Sigmoid colon (tissue), 7 donors: ENCODE data around the gene PRAMEF9. TPM values are rescaled to one million over a fixed set of nuclear protein-coding genes. Genes with fewer than 3 reads are reported as not detected.

Experiments used
- DNase-seq: peaks from one replicate; pipeline ENCODE4 v3.0.0-alpha.2; 2019
- H3K27ac ChIP-seq, 4 donors: fragments of 200-600 bp; sonication (generic); one replicate each; pipeline ENCODE4 v1.5.1; 2016 to 2019; ENCODE audit warnings: mild to moderate bottlenecking in 1 of 4
- H3K27me3 ChIP-seq, 3 donors: fragments of 200-600 bp; sonication (generic); one replicate each; pipeline ENCODE4 v1.5.1; 2019; ENCODE audit warnings: mild to moderate bottlenecking in 1 of 3
- H3K36me3 ChIP-seq, 4 donors: fragments of 200-600 bp; sonication (generic); one replicate each; pipeline ENCODE4 v1.5.1; 2016 to 2019
- H3K4me1 ChIP-seq, 4 donors: fragments of 200-600 bp; sonication (generic); one replicate each; pipeline ENCODE4 v1.5.1; 2017 to 2019
- H3K4me3 ChIP-seq, 4 donors: fragments of 200-600 bp; sonication (generic); one replicate each; pipeline ENCODE4 v1.5.1; 2017 to 2019; ENCODE audit warnings: mild to moderate bottlenecking in 2 of 4, moderate library complexity in 1 of 4
- H3K9me3 ChIP-seq, 4 donors: fragments of 200-600 bp in 3 of 4; sonication (generic) in 3 of 4; one replicate each; pipeline versions ENCODE4 v1.5.1 to v1.6.1; 2013 to 2019
- EP300 ChIP-seq, 4 donors: sonication (generic); formaldehyde crosslinking; IDR thresholded peaks; one replicate each; pipeline ENCODE4 v1.6.1; 2017; ENCODE audit warnings: antibody characterized with exemption in 4 of 4
- POLR2A ChIP-seq, 2 donors: fragments of 450-650 bp; IDR thresholded peaks; one replicate each; pipeline ENCODE4 v1.6.1; 2016; ENCODE audit warnings: antibody characterized with exemption in 2 of 2, mild to moderate bottlenecking in 2 of 2, moderate library complexity in 2 of 2
- WGBS, 2 donors: extraction: QIAGEN DNeasy Blood & Tissue Kit; methylation state at CpG; one replicate each; pipeline ENCODE4 v1.1.7; 2013; 5-methylcytosine and 5-hydroxymethylcytosine counted together
- intact Hi-C: fragments of 100-400 bp; cut with DNase I; formaldehyde crosslinking; loops from one replicate; pipeline ENCODE4 v1.15.1; 2023
- polyA plus RNA-seq, 3 donors: library from polyadenylated mRNA; stranded (reverse); fragments of 200-250 nt; gene quantifications; one replicate each; pipeline ENCODE4 v1.2.3, GENCODE V29; 2013
- total RNA-seq, 4 donors: library from RNA; depleted of rRNA; stranded (reverse); fragments of >200 nt; gene quantifications; one replicate each; pipeline ENCODE4 v1.1.0, GENCODE V29; 2016
- TF ChIP-seq, protein P1 (sequence below), 4 experiments: fragments of 450-650 bp in 3 of 4; fragments of 200-600 bp in 1 of 4; IDR thresholded peaks; one replicate each; pipeline ENCODE4 v1.5.1; 2016 to 2019; ENCODE audit warnings: antibody characterized with exemption in 4 of 4, mild to moderate bottlenecking in 3 of 4, moderate library complexity in 2 of 4
- donor health status: healthy with polysubstance abuse.
- donor health status: Bipolar disorder and iron deficiency.
- donor health status: healthy.

The PRAMEF9 gene
- total and polyA plus RNA-seq, 7 donors: not detected

DNA sequence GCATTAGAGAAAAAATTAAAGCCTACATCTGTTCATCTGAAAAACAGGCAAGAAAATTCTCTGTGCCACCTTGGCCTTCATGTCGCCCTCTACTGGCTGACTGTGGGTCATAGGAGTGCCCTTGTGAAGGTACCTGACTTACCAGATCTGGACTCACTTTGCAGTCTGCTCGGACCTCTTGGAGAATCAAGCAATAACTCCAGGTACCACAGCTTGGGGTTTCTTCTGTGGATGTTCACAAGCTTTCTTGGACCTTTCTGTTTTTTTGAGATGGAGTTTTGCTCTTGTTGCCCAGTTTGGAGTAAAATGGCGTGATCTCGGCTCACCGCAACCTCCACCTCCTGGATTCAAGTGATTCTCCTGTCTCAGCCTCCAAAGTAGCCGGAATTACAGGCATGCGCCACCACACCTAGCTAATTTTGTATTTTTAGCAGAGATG lies 56.7 kb downstream of the PRAMEF9 start:
- H3K27ac ChIP-seq: no peak overlapping the region
- 72 to 77% methylated on average over 7 of the region's 7 CpGs for WGBS, 2 donors
- no peaks in the 10 kb centered on the region for H3K4me1 ChIP-seq
- no peaks in the 10 kb centered on the region for H3K9me3 ChIP-seq
- intact Hi-C loops: no loop called here
- no peaks in the 10 kb centered on the region for H3K36me3 ChIP-seq
- no peak for TF ChIP-seq EP300 (IDR thresholded peaks at IDR 0.05)
- TF ChIP-seq, protein P1, sequence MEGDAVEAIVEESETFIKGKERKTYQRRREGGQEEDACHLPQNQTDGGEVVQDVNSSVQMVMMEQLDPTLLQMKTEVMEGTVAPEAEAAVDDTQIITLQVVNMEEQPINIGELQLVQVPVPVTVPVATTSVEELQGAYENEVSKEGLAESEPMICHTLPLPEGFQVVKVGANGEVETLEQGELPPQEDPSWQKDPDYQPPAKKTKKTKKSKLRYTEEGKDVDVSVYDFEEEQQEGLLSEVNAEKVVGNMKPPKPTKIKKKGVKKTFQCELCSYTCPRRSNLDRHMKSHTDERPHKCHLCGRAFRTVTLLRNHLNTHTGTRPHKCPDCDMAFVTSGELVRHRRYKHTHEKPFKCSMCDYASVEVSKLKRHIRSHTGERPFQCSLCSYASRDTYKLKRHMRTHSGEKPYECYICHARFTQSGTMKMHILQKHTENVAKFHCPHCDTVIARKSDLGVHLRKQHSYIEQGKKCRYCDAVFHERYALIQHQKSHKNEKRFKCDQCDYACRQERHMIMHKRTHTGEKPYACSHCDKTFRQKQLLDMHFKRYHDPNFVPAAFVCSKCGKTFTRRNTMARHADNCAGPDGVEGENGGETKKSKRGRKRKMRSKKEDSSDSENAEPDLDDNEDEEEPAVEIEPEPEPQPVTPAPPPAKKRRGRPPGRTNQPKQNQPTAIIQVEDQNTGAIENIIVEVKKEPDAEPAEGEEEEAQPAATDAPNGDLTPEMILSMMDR (IDR thresholded peaks at IDR 0.05): no peak
- no peak for TF ChIP-seq POLR2A (IDR thresholded peaks at IDR 0.05)
- no peak overlapping the region for H3K4me3 ChIP-seq
- H3K27me3 ChIP-seq: no peaks in the 10 kb centered on the region
- no peak for DNase-seq

Other genes starting within 250 kb of the PRAMEF9 start
- not detected for gene PRAMEF6, start 224.3 kb upstream of the PRAMEF9 start, total RNA-seq
- not detected for gene PRAMEF6, start 224.3 kb upstream of the PRAMEF9 start, polyA plus RNA-seq
- not detected for gene PRAMEF27, start 115.3 kb upstream of the PRAMEF9 start, total RNA-seq
- gene PRAMEF27, start 115.3 kb upstream of the PRAMEF9 start, polyA plus RNA-seq: not detected
- gene HNRNPCL3, start 111.1 kb upstream of the PRAMEF9 start, total RNA-seq: not detected
- gene HNRNPCL3, start 111.1 kb upstream of the PRAMEF9 start, polyA plus RNA-seq: not detected
- not detected for gene PRAMEF25, start 101.1 kb upstream of the PRAMEF9 start, total RNA-seq
- not detected for gene PRAMEF25, start 101.1 kb upstream of the PRAMEF9 start, polyA plus RNA-seq
- not detected for gene HNRNPCL2, start 55.0 kb upstream of the PRAMEF9 start, total RNA-seq
- not detected for gene HNRNPCL2, start 55.0 kb upstream of the PRAMEF9 start, polyA plus RNA-seq
- gene PRAMEF26, start 15.8 kb upstream of the PRAMEF9 start, total RNA-seq: not detected
- not detected for gene PRAMEF26, start 15.8 kb upstream of the PRAMEF9 start, polyA plus RNA-seq
- gene HNRNPCL4, start 6.2 kb upstream of the PRAMEF9 start, total RNA-seq: not detected
- not detected for gene HNRNPCL4, start 6.2 kb upstream of the PRAMEF9 start, polyA plus RNA-seq
- gene PRAMEF13, start 29.6 kb downstream of the PRAMEF9 start, total RNA-seq: not detected
- not detected for gene PRAMEF13, start 29.6 kb downstream of the PRAMEF9 start, polyA plus RNA-seq
- gene PRAMEF18, start 54.3 kb downstream of the PRAMEF9 start, total RNA-seq: not detected
- gene PRAMEF18, start 54.3 kb downstream of the PRAMEF9 start, polyA plus RNA-seq: not detected
- gene PRAMEF5, start 82.3 kb downstream of the PRAMEF9 start, total RNA-seq: not detected
- gene PRAMEF5, start 82.3 kb downstream of the PRAMEF9 start, polyA plus RNA-seq: not detected
- gene PRAMEF8, start 113.3 kb downstream of the PRAMEF9 start, total RNA-seq: not detected
- gene PRAMEF8, start 113.3 kb downstream of the PRAMEF9 start, polyA plus RNA-seq: not detected
- not detected for gene PRAMEF33, start 131.7 kb downstream of the PRAMEF9 start, total RNA-seq
- gene PRAMEF33, start 131.7 kb downstream of the PRAMEF9 start, polyA plus RNA-seq: not detected
- gene PRAMEF15, start 143.7 kb downstream of the PRAMEF9 start, total RNA-seq: not detected
- not detected for gene PRAMEF15, start 143.7 kb downstream of the PRAMEF9 start, polyA plus RNA-seq
- not detected for gene PRAMEF14, start 175.3 kb downstream of the PRAMEF9 start, total RNA-seq
- not detected for gene PRAMEF14, start 175.3 kb downstream of the PRAMEF9 start, polyA plus RNA-seq
- not detected for gene PRAMEF19, start 200.1 kb downstream of the PRAMEF9 start, total RNA-seq
- not detected for gene PRAMEF19, start 200.1 kb downstream of the PRAMEF9 start, polyA plus RNA-seq
- gene PRAMEF17, start 217.8 kb downstream of the PRAMEF9 start, total RNA-seq: not detected
- gene PRAMEF17, start 217.8 kb downstream of the PRAMEF9 start, polyA plus RNA-seq: not detected
- not detected for gene PRAMEF20, start 238.6 kb downstream of the PRAMEF9 start, total RNA-seq
- gene PRAMEF20, start 238.6 kb downstream of the PRAMEF9 start, polyA plus RNA-seq: not detected